Nephron progenitor cell (in vitro differentiated cells): ENCODE results near the gene RABL6.
"Not testable (repeated sequence)": the region's sequence is repeated elsewhere in the genome, so short reads cannot be mapped to it uniquely, and the experiment has no call there.

Source experiments
- DNase-seq: peaks from one replicate; pipeline ENCODE4 v3.0.0; 2021
- H3K27ac Mint-ChIP-seq: 2 replicates; pipeline ENCODE4 v1.8.0; 2021; ENCODE audit warnings: mild to moderate bottlenecking, moderate library complexity, mixed read lengths
- H3K27me3 Mint-ChIP-seq: 2 replicates; pipeline ENCODE4 v1.8.0; 2021; ENCODE audit warnings: mild to moderate bottlenecking, low read depth, mixed read lengths; ENCODE audit not compliant: poor library complexity
- H3K36me3 Mint-ChIP-seq: 2 replicates; pipeline ENCODE4 v1.8.0; 2021; ENCODE audit warnings: low read depth, mixed read lengths
- H3K4me1 Mint-ChIP-seq: 2 replicates; pipeline ENCODE4 v1.8.0; 2021; ENCODE audit warnings: mixed read lengths
- H3K4me3 Mint-ChIP-seq: 2 replicates; pipeline ENCODE4 v1.8.0; 2021; ENCODE audit warnings: mild to moderate bottlenecking, moderate library complexity, mixed read lengths
- H3K9me3 Mint-ChIP-seq: 2 replicates; pipeline ENCODE4 v1.8.0; 2021; ENCODE audit warnings: mild to moderate bottlenecking, moderate library complexity, mixed read lengths
- CTCF ChIP-seq: fragments of 200-600 bp; sonication (generic); IDR thresholded peaks from 2 replicates; pipeline ENCODE4 v1.5.0; 2021; ENCODE audit warnings: antibody characterized with exemption

The RABL6 gene

DNA sequence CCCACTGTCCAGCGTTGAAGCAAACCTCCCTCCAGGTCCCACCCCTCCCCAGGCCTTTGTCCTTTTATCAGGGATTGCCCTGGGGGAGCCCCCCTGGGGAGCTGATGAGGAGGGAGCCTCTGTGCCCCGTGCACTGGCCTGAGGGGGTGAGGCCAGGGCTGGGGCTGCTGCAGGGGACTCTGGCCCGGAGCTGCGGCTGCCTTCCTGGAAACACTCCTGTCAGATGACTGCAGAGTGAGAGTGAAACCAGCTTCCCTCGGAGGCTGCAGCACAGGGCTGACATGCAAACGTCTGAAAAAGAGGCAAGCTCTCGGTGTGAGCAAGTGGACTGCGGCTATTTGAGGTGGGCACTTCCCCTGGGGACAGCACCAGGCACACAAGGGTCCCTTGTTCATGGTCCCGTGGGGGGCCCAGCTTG lies 74.0 kb downstream of the RABL6 start:
- Mint-ChIP-seq H3K27ac (no peak overlapping the region), H3K4me1 (no peaks in the 10 kb centered on the region), H3K27me3 (peaks cover 14% of the 10 kb centered on the region), H3K9me3 (no peaks in the 10 kb centered on the region), H3K36me3 (no peaks in the 10 kb centered on the region), H3K4me3 (no peak overlapping the region)
- DNase-seq: no peak
- no peak for TF ChIP-seq CTCF

- no peaks in the 10 kb centered on the region for H3K36me3 Mint-ChIP-seq
- no peaks in the 10 kb centered on the region for H3K9me3 Mint-ChIP-seq
- H3K4me3 Mint-ChIP-seq: no peak overlapping the region
- H3K27me3 Mint-ChIP-seq: peaks cover 14% of the 10 kb centered on the region
- TF ChIP-seq CTCF: no peak
- peaks cover 6% of the 10 kb centered on the region for H3K4me1 Mint-ChIP-seq
- no peak for DNase-seq
- no peak overlapping the region for H3K27ac Mint-ChIP-seq
Measured at GRCh38 chr9:136882109-136882946, 74.6 kb downstream of the RABL6 start.

GRCh38 chr9:136882947-136883283 lies 75.2 kb downstream of the RABL6 start:
- H3K27ac Mint-ChIP-seq, H3K36me3 Mint-ChIP-seq, DNase-seq, H3K4me3 Mint-ChIP-seq, H3K4me1 Mint-ChIP-seq, H3K9me3 Mint-ChIP-seq: not testable (repeated sequence)
- peaks cover 11% of the 10 kb centered on the region for H3K27me3 Mint-ChIP-seq

DNA sequence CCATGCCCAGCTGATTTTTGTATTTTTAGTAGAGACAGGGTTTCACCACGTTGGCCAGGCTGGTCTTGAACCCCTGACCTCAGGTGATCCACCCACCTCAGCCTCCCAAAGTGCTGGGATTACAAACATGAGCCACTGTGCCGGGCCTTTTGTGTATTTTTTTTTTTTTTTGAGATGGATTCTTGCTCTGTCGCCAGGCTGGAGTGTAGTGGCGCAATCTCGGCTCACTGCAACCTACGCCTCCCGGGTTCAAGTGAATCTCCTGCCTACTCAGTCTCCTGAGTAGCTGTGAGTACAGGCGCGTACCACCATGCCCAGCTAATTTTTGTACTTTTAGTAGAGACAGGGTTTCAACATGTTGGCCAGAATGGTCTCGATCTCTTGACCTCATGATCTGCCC lies 75.9 kb downstream of the RABL6 start:
- not testable (repeated sequence) for H3K4me1 Mint-ChIP-seq, H3K36me3 Mint-ChIP-seq, H3K27me3 Mint-ChIP-seq, DNase-seq, H3K27ac Mint-ChIP-seq, H3K4me3 Mint-ChIP-seq, H3K9me3 Mint-ChIP-seq

DNA sequence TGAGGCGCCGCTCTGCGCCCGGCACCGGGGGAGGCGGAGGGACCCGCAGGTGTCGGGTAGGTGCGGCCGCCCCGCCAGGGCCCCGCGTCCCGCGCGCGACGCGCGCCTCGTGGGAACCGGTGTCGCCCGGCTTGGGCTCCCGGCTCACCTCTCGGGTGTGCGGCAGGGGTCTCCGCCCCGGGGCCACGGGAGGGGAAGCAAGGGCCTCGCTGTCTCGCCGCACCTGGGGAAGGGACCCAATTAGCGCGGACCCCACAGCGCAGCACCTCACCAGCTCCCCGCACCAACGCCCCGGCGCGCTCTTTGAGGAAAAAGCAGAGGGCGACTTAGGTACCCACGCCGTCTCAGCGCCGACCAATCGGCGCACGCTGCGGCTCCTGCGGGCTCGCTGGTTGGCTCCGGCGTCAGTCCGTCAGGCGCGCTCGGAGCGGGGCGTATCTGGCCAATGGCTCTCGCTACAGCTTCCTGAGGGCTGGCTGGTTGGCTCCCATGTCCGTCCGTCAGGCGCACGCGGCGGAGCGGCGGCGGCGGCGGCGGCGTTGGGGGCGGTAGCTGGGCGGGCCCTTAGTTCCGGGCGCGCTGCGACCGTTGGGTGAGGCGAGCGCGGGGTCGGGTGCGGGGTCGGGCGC lies 78.3 kb downstream of the RABL6 start, which contains the start of gene TRAF2:
TRAF2 (plus strand) TSS at position 567 of the 629 bp plus-strand sequence. CDS start 12,225 bp downstream, outside the sequence.
- peak; percentile 99 for DNase-seq
- no peak for TF ChIP-seq CTCF
- H3K9me3 Mint-ChIP-seq: no peaks in the 10 kb centered on the region
- no peaks in the 10 kb centered on the region for H3K36me3 Mint-ChIP-seq
- peak within 1 kb of the TSS; percentile 86 for H3K4me3 Mint-ChIP-seq
- H3K4me1 Mint-ChIP-seq: peaks cover 9% of the 10 kb centered on the region
- peak within 1 kb of the TSS; percentile 55 for H3K27ac Mint-ChIP-seq
- H3K27me3 Mint-ChIP-seq: no peaks in the 10 kb centered on the region

DNA sequence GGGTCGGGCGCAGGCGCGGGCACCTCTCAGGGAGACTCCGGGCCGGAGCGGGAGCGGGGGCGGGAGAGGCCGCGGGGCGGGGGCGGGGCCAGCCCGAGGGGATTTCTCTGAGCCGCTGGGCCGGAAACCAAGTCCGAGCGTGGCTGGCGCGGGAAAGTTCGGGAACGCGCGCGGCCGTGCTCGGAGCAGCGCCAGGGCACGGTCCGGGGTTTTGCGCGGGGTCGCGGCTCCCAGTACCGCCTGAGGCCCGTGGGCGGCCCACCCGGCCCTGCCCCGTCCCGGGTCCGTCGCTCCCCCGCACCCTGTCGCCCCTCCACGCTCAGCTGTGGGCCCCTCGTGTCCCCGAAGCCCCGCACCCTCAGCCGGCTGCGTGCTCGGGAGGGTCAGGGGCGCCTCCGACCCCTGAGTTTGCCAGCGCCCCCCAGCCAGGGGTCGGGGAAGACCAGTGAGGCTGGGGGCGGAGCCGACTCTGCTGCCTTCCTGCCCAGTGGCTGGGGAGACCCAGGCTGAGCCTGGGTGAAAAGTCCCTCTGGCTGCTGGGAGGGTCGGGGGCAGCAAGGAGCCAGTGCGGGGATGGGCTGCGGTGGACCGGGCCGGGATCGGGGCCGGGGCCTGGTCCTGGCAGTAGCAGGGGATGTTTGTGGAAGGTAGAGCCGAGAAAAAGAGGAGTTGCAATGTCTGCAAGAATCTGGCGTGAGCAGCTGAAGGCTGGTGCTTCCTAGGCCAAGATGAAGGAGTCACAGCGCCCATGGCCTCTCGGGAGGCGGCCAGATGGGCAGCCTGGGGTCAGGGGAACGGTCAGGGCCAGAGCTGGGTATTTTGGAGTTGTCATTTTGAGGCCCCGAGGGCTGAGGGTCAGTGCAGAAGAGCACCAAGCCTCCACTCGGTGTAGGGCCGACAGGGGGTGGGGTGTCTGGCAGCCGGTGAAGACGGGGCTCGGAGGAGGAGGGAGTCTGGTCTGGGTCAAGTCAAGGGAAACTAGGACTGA lies 79.2 kb downstream of the RABL6 start:
- Mint-ChIP-seq H3K27ac (peak overlapping the region; percentile 55), H3K27me3 (no peaks in the 10 kb centered on the region), H3K9me3 (no peaks in the 10 kb centered on the region), H3K4me1 (peaks cover 9% of the 10 kb centered on the region), H3K4me3 (peak overlapping the region; percentile 86), H3K36me3 (no peaks in the 10 kb centered on the region)
- DNase-seq: peak; percentile 67
- no peak for TF ChIP-seq CTCF
